Stimulated activated naive CD8-positive, alpha-beta T cell treated with anti-CD3 and anti-CD28 coated beads, Interleukin-15, Interleukin-2, amounts not matched to agents 100 ng/mL and 50 ng/mL, for 24 hours (primary cell): ENCODE results near the gene UPF3B.

Experiments used
- H3K27ac Mint-ChIP-seq: one replicate; pipeline ENCODE4 v1.8.0; 2021; ENCODE audit warnings: mild to moderate bottlenecking, mixed read lengths
- H3K27me3 Mint-ChIP-seq: one replicate; pipeline ENCODE4 v1.8.0; 2021; ENCODE audit warnings: mixed read lengths
- H3K36me3 Mint-ChIP-seq: one replicate; pipeline ENCODE4 v1.8.0; 2021; ENCODE audit warnings: low read depth, mixed read lengths
- H3K4me1 Mint-ChIP-seq: one replicate; pipeline ENCODE4 v1.8.0; 2021; ENCODE audit warnings: low read depth, mixed read lengths
- H3K4me3 Mint-ChIP-seq: one replicate; pipeline ENCODE4 v1.8.0; 2021; ENCODE audit warnings: mild to moderate bottlenecking, mixed read lengths
- H3K9me3 Mint-ChIP-seq: one replicate; pipeline ENCODE4 v1.8.0; 2021; ENCODE audit warnings: mixed read lengths

The UPF3B gene

GRCh38 chrX:119791437-119792231, 61.1 kb downstream of the UPF3B start, which contains the start of gene RPL39:
Gene RPL39 (minus strand): TSS chrX:119791630. CDS start chrX:119791576, 54 bp downstream.
- no peaks in the 10 kb centered on the region for H3K27me3 Mint-ChIP-seq
- H3K36me3 Mint-ChIP-seq: peaks cover 41% of the 10 kb centered on the region
- no peaks in the 10 kb centered on the region for H3K9me3 Mint-ChIP-seq
- H3K4me3 Mint-ChIP-seq: peak within 1 kb of the TSS; percentile 93
- peaks cover 31% of the 10 kb centered on the region for H3K4me1 Mint-ChIP-seq
- peak within 1 kb of the TSS; percentile 95 for H3K27ac Mint-ChIP-seq

DNA sequence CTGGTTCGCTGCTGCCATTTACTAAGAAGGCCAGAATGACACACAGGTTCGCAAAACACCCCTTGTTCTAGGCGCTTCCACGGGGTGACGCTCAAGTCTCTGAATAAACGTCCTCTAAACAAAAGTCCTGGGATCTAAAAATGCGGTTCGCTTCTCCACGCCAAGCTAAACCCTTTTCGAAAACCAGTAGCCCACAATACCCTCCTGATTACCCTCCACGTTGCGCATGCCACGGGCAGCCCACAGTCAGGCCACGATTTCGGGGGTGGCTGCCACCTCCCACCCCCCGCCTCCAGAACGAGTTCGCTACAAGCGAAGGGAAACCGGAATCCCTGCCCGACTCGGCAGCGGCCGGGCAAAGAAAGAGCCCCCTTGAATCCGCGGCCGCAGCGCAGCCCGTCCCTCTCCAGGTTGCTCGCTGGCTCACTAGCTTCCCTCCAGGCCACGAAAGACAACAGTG, 61.8 kb downstream of the UPF3B start:
- Mint-ChIP-seq H3K9me3 (no peaks in the 10 kb centered on the region), H3K4me1 (peaks cover 35% of the 10 kb centered on the region), H3K27ac (peak overlapping the region; percentile 95), H3K36me3 (peaks cover 45% of the 10 kb centered on the region), H3K27me3 (no peaks in the 10 kb centered on the region), H3K4me3 (peak overlapping the region; percentile 93)

GRCh38 chrX:119784747-119785446, 67.9 kb downstream of the UPF3B start:
- H3K36me3 Mint-ChIP-seq: peaks cover 54% of the 10 kb centered on the region
- peaks cover 36% of the 10 kb centered on the region for H3K4me1 Mint-ChIP-seq
- H3K27ac Mint-ChIP-seq: peak overlapping the region; percentile 76
- no peaks in the 10 kb centered on the region for H3K27me3 Mint-ChIP-seq
- H3K9me3 Mint-ChIP-seq: no peaks in the 10 kb centered on the region
- peak overlapping the region; percentile 41 for H3K4me3 Mint-ChIP-seq
